Fibroblast of villous mesenchyme (primary cell): ENCODE measurements around the gene DSP. TPM values are rescaled to one million over a fixed set of nuclear protein-coding genes. Genes with fewer than 3 reads are reported as not detected.
A peak's percentile ranks its signal among the peaks of the same experiment; 100 is the strongest.

Experiments
- DNase-seq: peaks from one replicate; pipeline ENCODE4 v3.0.0-alpha.2; 2010; ENCODE audit warnings: low read depth
- H3K4me3 ChIP-seq: 2 replicates; pipeline ENCODE4 v1.5.1; 2011; ENCODE audit warnings: low read depth, mild to moderate bottlenecking, low read length
- CTCF ChIP-seq: IDR thresholded peaks from 2 replicates; pipeline ENCODE4 v1.5.1; 2012; ENCODE audit warnings: low read depth, mild to moderate bottlenecking, low read length; ENCODE audit not compliant: insufficient read depth
- total RNA-seq: library from RNA; depleted of rRNA; stranded (reverse); fragments of >200 nt; gene quantifications from 2 replicates; pipeline ENCODE4 v1.2.3, GENCODE V29; 2012

The DSP gene
- total RNA-seq, 1 donor, result 28.1 TPM

DNA sequence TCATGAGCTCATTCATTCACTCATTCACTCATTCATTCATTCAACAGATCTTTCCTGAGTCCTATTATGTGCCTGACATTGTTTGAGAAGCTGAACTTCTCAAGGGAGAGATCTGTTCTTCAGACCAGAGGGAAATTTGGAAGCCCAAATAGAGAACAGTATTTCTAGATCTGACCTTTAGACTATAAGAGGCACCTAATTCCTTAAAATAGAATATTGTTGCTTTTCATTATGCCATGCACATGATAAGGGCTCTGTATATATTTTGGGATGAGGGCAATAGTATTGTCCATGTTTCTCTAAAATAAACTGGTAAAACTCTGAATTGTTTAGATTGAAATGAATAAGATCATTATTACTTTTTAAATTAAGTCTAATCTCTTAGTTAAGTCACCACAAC lies 18.6 kb upstream of the DSP start:
- H3K4me3 ChIP-seq, result no peak overlapping the region
- no peak for TF ChIP-seq CTCF
- no peak for DNase-seq

GRCh38 chr6:7523922-7524321 lies 17.5 kb upstream of the DSP start:
- H3K4me3 ChIP-seq, result no peak overlapping the region
- DNase-seq, result no peak
- no peak for TF ChIP-seq CTCF

GRCh38 chr6:7526755-7527154 lies 14.7 kb upstream of the DSP start:
- TF ChIP-seq CTCF, result no peak
- H3K4me3 ChIP-seq, result no peak overlapping the region
- no peak for DNase-seq

DNA sequence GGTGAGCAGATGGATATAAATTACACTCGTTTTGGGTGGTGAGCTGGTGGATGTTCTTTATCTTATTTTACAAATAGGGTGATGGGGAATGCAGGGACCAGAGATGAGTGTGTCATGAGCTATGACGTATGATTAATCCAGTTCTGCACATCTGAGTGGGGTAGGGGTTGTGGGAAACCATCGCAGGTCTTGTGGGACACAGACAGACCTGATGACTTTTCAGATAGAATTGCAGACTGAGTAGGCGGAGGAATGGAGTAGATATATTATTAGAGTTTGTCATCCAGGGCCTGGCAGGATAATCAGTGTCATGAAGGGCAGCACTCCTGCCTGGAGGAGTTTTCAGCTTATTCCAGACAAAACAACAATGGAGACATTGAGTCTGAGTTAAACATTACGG lies 12.9 kb upstream of the DSP start:
- DNase-seq, result peak; percentile 32
- no peak overlapping the region for H3K4me3 ChIP-seq
- no peak for TF ChIP-seq CTCF

GRCh38 chr6:7529141-7529540 lies 12.3 kb upstream of the DSP start:
- DNase-seq, result no peak
- no peak overlapping the region for H3K4me3 ChIP-seq
- TF ChIP-seq CTCF, result no peak

DNA sequence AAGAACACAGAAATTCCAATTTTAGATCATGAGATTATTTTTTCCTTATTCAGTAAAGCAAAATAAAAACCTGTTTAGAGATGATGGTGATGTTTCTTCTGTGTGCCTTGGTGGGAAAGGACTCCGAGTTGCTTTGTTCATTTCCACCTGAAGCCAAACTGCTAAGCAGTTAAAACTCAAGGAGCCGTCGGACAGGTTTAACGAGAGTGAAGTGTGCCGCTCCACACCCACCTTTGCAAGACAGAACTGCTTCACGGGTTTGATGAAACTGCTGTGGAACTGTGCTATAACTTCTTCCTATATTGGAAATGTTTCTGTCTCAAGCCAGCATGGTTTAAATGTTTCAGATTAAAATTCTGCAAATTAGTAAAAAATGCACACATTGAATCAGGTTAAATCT lies 9.2 kb upstream of the DSP start:
- no peak for DNase-seq
- no peak overlapping the region for H3K4me3 ChIP-seq
- no peak for TF ChIP-seq CTCF

DNA sequence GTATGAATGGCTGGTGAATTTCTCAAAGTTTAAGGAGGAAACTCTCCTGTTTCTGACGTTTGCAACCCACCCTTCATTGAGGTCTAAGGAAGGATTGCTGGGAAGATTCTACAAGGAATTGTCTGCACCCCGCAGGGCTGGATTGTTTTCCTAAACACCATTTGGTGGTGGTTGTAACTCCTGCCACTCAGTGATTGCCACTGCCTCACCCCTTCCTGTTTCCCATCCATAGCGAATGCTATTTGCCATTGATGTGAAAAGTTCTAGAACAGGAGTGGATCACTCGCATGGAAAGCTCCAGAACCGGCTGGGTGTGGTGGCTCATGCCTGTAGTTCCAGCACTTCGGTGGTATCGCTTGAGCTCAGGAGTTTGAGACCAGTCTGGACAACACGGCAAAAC lies 8.7 kb upstream of the DSP start:
- TF ChIP-seq CTCF, result no peak

More for the DNA sequence above, 8.7 kb upstream of the DSP start:
- no peak for DNase-seq
- H3K4me3 ChIP-seq, result no peak overlapping the region
